Measurements from ENCODE around the gene UGT2B10. TPM values are rescaled to one million over a fixed set of nuclear protein-coding genes. Genes with fewer than 3 reads are reported as not detected.

The UGT2B10 gene
- total and polyA plus RNA-seq, 2 of the 4 experiments (the other 2 are of a cell fraction), result not detected

DNA sequence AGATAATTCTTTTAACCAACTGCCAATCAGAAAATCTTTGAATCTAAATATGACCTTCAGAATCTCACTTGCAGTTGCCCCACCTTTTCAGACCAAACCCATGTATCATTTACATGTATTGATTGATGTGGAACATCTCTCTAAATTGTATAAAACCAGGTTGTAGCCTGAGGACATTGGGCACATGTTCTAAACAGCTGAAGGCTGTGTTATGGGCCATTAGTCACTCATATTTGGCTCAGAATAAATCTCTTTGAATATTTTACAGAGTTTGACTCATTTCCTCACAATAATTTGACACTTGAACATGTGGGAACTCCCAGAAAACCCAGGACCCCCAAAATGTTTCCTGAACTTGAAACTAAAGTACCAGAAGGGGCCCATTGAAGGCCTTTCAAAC lies 58.7 kb downstream of the UGT2B10 start:
- Histone ChIP-seq H2AK9ac (replicated peaks; ENCODE audit: low read depth, low read length, poor library complexity) (no peak overlapping the region), H3K9ac (ENCODE audit: low read depth, low read length) (no peak overlapping the region), H2BK15ac (ENCODE audit: low read depth, low read length) (no peak overlapping the region), H3K18ac (ENCODE audit: low read depth, low read length) (no peak overlapping the region), H3K14ac (replicated peaks; ENCODE audit: low read depth, low read length) (no peak overlapping the region), H3K9me3 (ENCODE audit: control insufficient read depth, insufficient read depth, low read length) (no peaks in the 10 kb centered on the region), H3K27me3 (ENCODE audit: control insufficient read depth, insufficient read depth, low read length) (no peaks in the 10 kb centered on the region), H4K20me1 (ENCODE audit: insufficient read depth, low read length) (no peaks in the 10 kb centered on the region), H3K4ac (ENCODE audit: low read depth, low read length) (no peak overlapping the region), H3K27ac (ENCODE audit: insufficient read depth, low read length) (no peak overlapping the region), H3K9me1 (ENCODE audit: insufficient read depth, low read length) (no peaks in the 10 kb centered on the region), H3K56ac (ENCODE audit: extremely low read depth, insufficient read depth, low read length) (no peak overlapping the region), H2AFZ (replicated peaks; ENCODE audit: low read length, poor library complexity) (no peak overlapping the region), H2BK5ac (ENCODE audit: low read depth, low read length, poor library complexity, severe bottlenecking) (no peak overlapping the region), H3K4me2 (ENCODE audit: low read depth, low read length) (no peak overlapping the region), H4K8ac (ENCODE audit: low read depth in 2 of 2, low read length in 2 of 2) (no peak overlapping the region), H2AK5ac (ENCODE audit: low read depth, low read length) (no peak overlapping the region), H4K5ac (ENCODE audit: low read depth, low read length) (no peak overlapping the region), H3K23ac (ENCODE audit: low read depth, low read length) (no peak overlapping the region), H3K36me3 (ENCODE audit: control insufficient read depth, insufficient read depth, low read length) (no peaks in the 10 kb centered on the region), H4K91ac (ENCODE audit: insufficient read depth, low read depth, low read length) (no peak overlapping the region), H3K79me1 (ENCODE audit: low read depth in 1 of 2, low read length in 2 of 2) (no peaks in the 10 kb centered on the region), H2BK120ac (ENCODE audit: low read depth, low read length) (no peak overlapping the region), H3K4me3 (ENCODE audit: insufficient read depth, low read depth, low read length) (no peak overlapping the region), H2BK20ac (ENCODE audit: low read depth, low read length) (no peak overlapping the region), H3K4me1 (ENCODE audit: control insufficient read depth, insufficient read depth, low read length) (no peaks in the 10 kb centered on the region)
- TF ChIP-seq POLR2A (IDR thresholded peaks at IDR 0.05; ENCODE audit: low read depth, low read length), result no peak
- TF ChIP-seq, protein P1, sequence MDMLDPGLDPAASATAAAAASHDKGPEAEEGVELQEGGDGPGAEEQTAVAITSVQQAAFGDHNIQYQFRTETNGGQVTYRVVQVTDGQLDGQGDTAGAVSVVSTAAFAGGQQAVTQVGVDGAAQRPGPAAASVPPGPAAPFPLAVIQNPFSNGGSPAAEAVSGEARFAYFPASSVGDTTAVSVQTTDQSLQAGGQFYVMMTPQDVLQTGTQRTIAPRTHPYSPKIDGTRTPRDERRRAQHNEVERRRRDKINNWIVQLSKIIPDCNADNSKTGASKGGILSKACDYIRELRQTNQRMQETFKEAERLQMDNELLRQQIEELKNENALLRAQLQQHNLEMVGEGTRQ (IDR thresholded peaks at IDR 0.05; ENCODE audit: low read depth, low read length), result no peak
- TF ChIP-seq CEBPB (IDR thresholded peaks at IDR 0.05; ENCODE audit: low read depth, low read length), result no peak
- ATAC-seq (ENCODE audit: low read depth), result no peak
- no peak for DNase-seq
- CTCF ChIA-PET, result no interaction called here
- POLR2A ChIA-PET (ENCODE audit: unreplicated experiment), result no interaction called here
- intact Hi-C loops (cut with micrococcal nuclease) (no loop called here), in situ Hi-C loops (cut with MboI; ENCODE audit: low sequenced_read_pairs) (no loop called here), dilution Hi-C loops (cut with HindIII; ENCODE audit: low sequenced_read_pairs, unreplicated experiment) (no loop called here)
- no TSS peak for BruUV-seq (replicated peaks)

All from IMR-90 (cell line).